ENCODE measurements around the gene SSBP4. TPM values are rescaled to one million over a fixed set of nuclear protein-coding genes. Genes with fewer than 3 reads are reported as not detected.

The SSBP4 gene
- total and polyA plus RNA-seq, 9 of the 15 experiments (the other 6 are each of a cell fraction or from before 2014, with no cell fraction given): 1.1 to 189 (median 39.0) TPM

- TF ChIP-seq REST (IDR thresholded peaks at IDR 0.05; ENCODE audit: borderline replicate concordance) (no peak), REST (CRISPR knock-in tag; IDR thresholded peaks at IDR 0.05; ENCODE audit: low read depth) (no peak), BCOR (IDR thresholded peaks at IDR 0.05) (peak; percentile 76), PTBP1 (IDR thresholded peaks at IDR 0.05; ENCODE audit: low read depth, low read length) (peak; percentile 89; the same call in 1 of the 2 replicates), KDM1A (IDR thresholded peaks at IDR 0.05) (0 out of 4 replicates have a peak, but pooled peaks of 1 of the 2 experiments have one; percentile 57), NFRKB (IDR thresholded peaks at IDR 0.05; ENCODE audit: low read depth) (no peak), TAL1 (IDR thresholded peaks at IDR 0.05) (no peak), ZNF695 (CRISPR knock-in tag; IDR thresholded peaks at IDR 0.05) (no peak), JUNB (CRISPR knock-in tag; conservative IDR thresholded peaks at IDR 0.05) (no peak), CCNT2 (IDR thresholded peaks at IDR 0.05; ENCODE audit: borderline replicate concordance, extremely low read depth, insufficient read length, low read depth, low read length) (no peak), ARHGAP35 (IDR thresholded peaks at IDR 0.05; ENCODE audit: partially characterized antibody) (no peak), NKRF (IDR thresholded peaks at IDR 0.05; ENCODE audit: borderline replicate concordance) (no peak), ZNF347 (CRISPR knock-in tag; IDR thresholded peaks at IDR 0.05; ENCODE audit: low read depth) (no peak), ZNF121 (CRISPR knock-in tag; conservative IDR thresholded peaks at IDR 0.05) (no peak), ZNF174 (CRISPR knock-in tag; IDR thresholded peaks at IDR 0.05) (no peak), ZNF586 (CRISPR knock-in tag; conservative IDR thresholded peaks at IDR 0.05) (no peak), MAFK (IDR thresholded peaks at IDR 0.05; ENCODE audit: low read length) (no peak), ZNF561 (CRISPR knock-in tag; conservative IDR thresholded peaks at IDR 0.05) (no peak), SRSF9 (IDR thresholded peaks at IDR 0.05; ENCODE audit: borderline replicate concordance, low read depth, low read length) (no peak), ZNF274 (IDR thresholded peaks at IDR 0.05; ENCODE audit: borderline replicate concordance, low read depth, low read length) (no peak)
Observed at GRCh38 chr19:18440936-18441803, 22.0 kb downstream of the SSBP4 start (continued).

Measured in K562 (cell line).